MCF 10A (cell line): ENCODE results near the gene PUS3. TPM values are rescaled to one million over a fixed set of nuclear protein-coding genes. Genes with fewer than 3 reads are reported as not detected.
"Not testable (repeated sequence)": the region's sequence is repeated elsewhere in the genome, so short reads cannot be mapped to it uniquely, and the experiment has no call there.

Experiments
- BruUV-seq: library from RNA; stranded (reverse); fragments of 400-500 nt; replicated peaks from 2 replicates; lab custom pipeline; 2021; lab: Mats Ljungman, UMichigan
- CTCF ChIA-PET: fragments of 300-600 bp; sonication (Branson Sonifier 250); formaldehyde crosslinking; extraction: SDS; loops from one replicate; lab custom pipeline; 2021; ENCODE audit warnings: antibody characterized with exemption, inconsistent platforms; lab: Yijun Ruan, JAX
- POLR2A ChIA-PET: fragments of 300-600, 350-650 bp; sonication (Branson Sonifier 250); formaldehyde crosslinking; extraction: SDS; loops from one replicate; lab custom pipeline; 2020; ENCODE audit warnings: antibody characterized with exemption, inconsistent platforms; lab: Yijun Ruan, JAX
- DNase-seq: peaks from one replicate; pipeline ENCODE4 v3.0.0-alpha.2; 2018; ENCODE audit not compliant: unreplicated experiment
- H3K27ac Mint-ChIP-seq: one replicate; pipeline ENCODE4 v1.8.0; 2022; ENCODE audit warnings: mild to moderate bottlenecking, low read depth, mixed read lengths; ENCODE audit not compliant: unreplicated experiment
- H3K27me3 Mint-ChIP-seq: one replicate; pipeline ENCODE4 v1.8.0; 2022; ENCODE audit warnings: mixed read lengths; ENCODE audit not compliant: insufficient read depth, unreplicated experiment
- H3K36me3 Mint-ChIP-seq: one replicate; pipeline ENCODE4 v1.8.0; 2022; ENCODE audit warnings: mild to moderate bottlenecking, moderate library complexity, mixed read lengths; ENCODE audit not compliant: insufficient read depth, unreplicated experiment
- H3K4me1 Mint-ChIP-seq: one replicate; pipeline ENCODE4 v1.8.0; 2022; ENCODE audit warnings: mixed read lengths; ENCODE audit not compliant: insufficient read depth, unreplicated experiment
- H3K4me3 Mint-ChIP-seq: one replicate; pipeline ENCODE4 v1.8.0; 2022; ENCODE audit warnings: mild to moderate bottlenecking, moderate library complexity, mixed read lengths; ENCODE audit not compliant: unreplicated experiment
- H3K9me3 Mint-ChIP-seq: one replicate; pipeline ENCODE4 v1.8.0; 2022; ENCODE audit warnings: mixed read lengths; ENCODE audit not compliant: unreplicated experiment
- CTCF ChIP-seq: fragments of 200-600 bp; IDR thresholded peaks from one replicate; pipeline ENCODE4 v1.8.0; 2022; ENCODE audit warnings: antibody characterized with exemption, mild to moderate bottlenecking; ENCODE audit not compliant: unreplicated experiment
- intact Hi-C: fragments of 100-400 bp; cut with micrococcal nuclease; formaldehyde crosslinking; loops from 2 replicates; pipeline ENCODE4 v1.14.1; 2022
- total RNA-seq: library from RNA; stranded (reverse); gene quantifications from 2 replicates; pipeline ENCODE4 v1.2.3, GENCODE V29; 2022

Gene PUS3
- total RNA-seq, 1 experiment from 2014 or later = 16.5 TPM

- peaks cover 8% of the 10 kb centered on the region for H3K4me1 Mint-ChIP-seq
- H3K27me3 Mint-ChIP-seq = peaks cover 62% of the 10 kb centered on the region
- no peak overlapping the region for H3K27ac Mint-ChIP-seq
- H3K36me3 Mint-ChIP-seq = no peaks in the 10 kb centered on the region
- BruUV-seq = no TSS peak
- H3K9me3 Mint-ChIP-seq = no peaks in the 10 kb centered on the region
- no peak overlapping the region for H3K4me3 Mint-ChIP-seq
- no peak for TF ChIP-seq CTCF
- DNase-seq = no peak
- ChIA-PET CTCF (interaction anchor here (0.6 to 8.0 kb wide), 11 partner anchors 11 to 1151 kb away, joined by 3 to 114 read pairs (median 6); partner anchors contain the start of gene CDON), POLR2A (interaction anchor here (0.6 kb wide), 2 partner anchors 66 to 365 kb away, joined by 4 read pairs; no protein-coding TSS in a partner anchor)
- intact Hi-C loops = loop anchor here (5.0 kb wide), 2 partner anchors 346 to 561 kb away; partner anchors contain the start of genes FOXRED1 and SRPRA
Measured at GRCh38 chr11:125921042-125921441, 18.0 kb upstream of the PUS3 start.

- Mint-ChIP-seq H3K4me1 (no peaks in the 10 kb centered on the region), H3K27me3 (peaks cover 59% of the 10 kb centered on the region), H3K36me3 (no peaks in the 10 kb centered on the region), H3K4me3 (no peak overlapping the region), H3K27ac (no peak overlapping the region), H3K9me3 (no peaks in the 10 kb centered on the region)
- intact Hi-C loops = no loop called here
- no peak for TF ChIP-seq CTCF
- BruUV-seq = no TSS peak
- ChIA-PET CTCF (interaction anchor here (1.2 to 3.9 kb wide), 3 partner anchors 143 to 277 kb away, joined by 3 to 19 read pairs (median 7); no protein-coding TSS in a partner anchor), POLR2A (interaction anchor here (0.7 to 1.0 kb wide), 2 partner anchors 9 to 87 kb away, joined by 3 read pairs; no protein-coding TSS in a partner anchor)
- DNase-seq = no peak
Measured at GRCh38 chr11:125918140-125918840, 15.3 kb upstream of the PUS3 start.

- H3K27ac Mint-ChIP-seq = no peak overlapping the region
- TF ChIP-seq CTCF = no peak
- H3K27me3 Mint-ChIP-seq = peaks cover 63% of the 10 kb centered on the region
- CTCF ChIA-PET = interaction anchor here (1.2 to 3.9 kb wide), 4 partner anchors 24 to 277 kb away, joined by 3 to 19 read pairs (median 10); no protein-coding TSS in a partner anchor
- POLR2A ChIA-PET = no interaction called here
- no peaks in the 10 kb centered on the region for H3K9me3 Mint-ChIP-seq
- H3K36me3 Mint-ChIP-seq = no peaks in the 10 kb centered on the region
- no peak overlapping the region for H3K4me3 Mint-ChIP-seq
- H3K4me1 Mint-ChIP-seq = no peaks in the 10 kb centered on the region
- DNase-seq = no peak
- intact Hi-C loops = no loop called here
- no TSS peak for BruUV-seq
Measured at GRCh38 chr11:125916683-125917347, 13.8 kb upstream of the PUS3 start.

- H3K27me3 Mint-ChIP-seq = peaks cover 71% of the 10 kb centered on the region
- CTCF ChIA-PET = interaction anchor here (0.7 to 2.7 kb wide), 3 partner anchors 9 to 147 kb away, joined by 3 to 15 read pairs (median 5); partner anchors contain the start of gene CDON
Measured at GRCh38 chr11:125914601-125915000, 11.6 kb upstream of the PUS3 start.

More at GRCh38 chr11:125914601-125915000, 11.6 kb upstream of the PUS3 start:
- H3K27ac Mint-ChIP-seq, H3K4me3 Mint-ChIP-seq, BruUV-seq, intact Hi-C loops, H3K9me3 Mint-ChIP-seq, H3K36me3 Mint-ChIP-seq, H3K4me1 Mint-ChIP-seq, DNase-seq: not testable (repeated sequence)
- POLR2A ChIA-PET = interaction anchor here (1.1 kb wide), 1 partner anchor 354 kb away, joined by 3 read pairs; the partner anchor contains the start of genes FOXRED1 and SRPRA
